GM18517 (cell line): ENCODE data around the gene MRTFA.

Experiments
- ATAC-seq: cut with Tn5 transposase; IDR thresholded peaks from one replicate; pipeline ENCODE4 v1.9.1; 2021; ENCODE audit warnings: mild to moderate bottlenecking, moderate library complexity; ENCODE audit not compliant: unreplicated experiment

MRTFA gene

DNA sequence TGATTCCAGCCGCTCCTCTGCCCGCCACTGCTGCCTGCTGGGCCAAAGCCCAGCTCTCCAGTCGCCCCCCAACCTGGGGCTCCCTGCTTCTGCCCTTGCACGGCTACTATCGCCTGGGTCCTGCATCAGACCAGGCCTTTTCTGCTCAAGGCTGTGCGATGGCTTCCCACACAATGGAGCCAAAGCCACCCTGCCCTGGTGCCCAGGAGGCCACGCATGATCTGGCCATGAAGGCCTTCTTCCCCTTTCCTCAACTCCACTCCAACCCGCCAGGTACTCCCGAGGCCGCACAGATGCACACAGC, 220.3 kb downstream of the MRTFA start:
- ATAC-seq, result no peak

DNA sequence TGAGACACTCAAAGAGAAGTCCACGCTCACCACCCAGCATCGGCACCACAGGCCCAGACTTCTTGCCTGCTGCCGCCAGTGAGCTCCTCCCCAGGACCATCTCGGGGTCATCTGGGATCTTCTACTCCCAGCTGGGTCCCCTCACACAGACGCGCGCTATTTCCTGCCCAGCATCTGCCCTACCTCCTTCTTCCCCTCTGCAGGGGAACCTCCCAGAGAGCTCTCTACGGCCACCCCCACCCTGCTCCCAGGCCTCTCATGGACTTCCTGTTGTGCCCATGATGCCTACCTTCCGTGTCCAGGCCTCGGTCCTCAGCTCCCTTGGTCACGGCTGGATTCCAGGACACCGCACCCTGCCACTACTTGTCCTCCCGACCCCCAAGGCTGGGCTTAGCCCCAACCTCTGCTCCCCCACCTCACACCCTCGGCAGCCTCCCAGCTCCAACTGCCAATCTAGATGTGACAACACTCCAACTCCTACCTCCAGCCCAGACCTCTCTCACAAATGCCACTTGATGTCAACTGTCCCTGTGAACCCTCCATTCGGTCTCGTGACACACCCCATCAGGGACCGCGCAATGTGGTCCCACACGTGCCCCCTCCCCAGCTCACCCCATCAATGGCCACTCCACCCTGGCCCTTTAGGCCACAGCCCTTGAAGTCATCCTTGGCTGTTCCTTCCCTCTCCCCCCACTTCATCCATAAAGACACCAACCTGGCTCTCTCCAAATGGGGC, 220.8 kb downstream of the MRTFA start:
- no peak for ATAC-seq

DNA sequence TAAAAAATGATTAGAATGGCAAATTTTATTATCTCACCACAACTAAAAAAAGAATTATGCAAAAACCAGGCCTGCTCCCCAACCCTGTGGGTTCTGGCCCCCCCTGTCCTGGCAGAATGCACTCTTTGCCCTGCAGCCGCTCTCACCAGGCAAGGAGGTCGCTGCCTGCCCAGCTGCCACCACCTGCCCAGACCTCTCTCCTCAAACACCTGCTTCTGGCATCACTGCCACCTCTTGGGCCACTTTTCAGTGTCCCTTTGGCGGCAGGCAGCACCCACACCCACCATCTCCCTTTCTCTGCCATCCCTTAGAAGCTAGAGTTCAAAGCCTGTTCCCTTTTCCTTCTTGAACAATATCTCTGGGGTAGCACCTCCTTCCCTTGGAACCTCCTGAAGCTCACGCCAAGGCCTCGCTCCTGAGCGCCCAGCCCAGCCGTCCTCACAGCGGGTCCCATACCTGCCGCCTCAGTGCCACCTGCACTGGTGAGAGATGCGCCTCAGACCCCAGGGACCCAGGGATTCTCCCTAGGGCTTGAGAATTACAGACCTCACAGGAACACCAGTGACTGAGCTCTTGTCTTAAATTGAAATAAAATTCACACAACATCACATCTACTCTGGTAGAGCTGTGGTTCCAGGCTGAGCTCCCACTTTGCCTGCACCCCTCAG, 221.5 kb downstream of the MRTFA start:
- no peak for ATAC-seq

DNA sequence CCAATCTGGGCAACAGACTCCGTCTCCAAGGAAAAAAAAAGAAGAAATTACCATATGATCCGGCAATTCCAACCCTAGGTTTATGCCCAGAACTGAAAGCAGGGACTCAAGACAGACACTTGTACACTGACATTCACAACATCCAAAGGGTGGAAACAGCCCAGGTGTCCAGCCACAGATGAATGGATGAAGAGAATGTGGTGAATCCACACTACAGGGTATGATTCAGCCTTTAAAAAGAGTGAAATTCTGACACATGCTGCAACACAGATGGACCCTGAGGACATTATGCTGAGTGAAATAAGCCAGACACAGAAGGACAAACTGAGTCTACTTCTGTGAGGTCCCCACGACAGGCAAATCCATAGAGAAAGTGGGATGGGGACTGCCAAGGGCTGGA, 222.2 kb downstream of the MRTFA start:
- no peak for ATAC-seq

DNA sequence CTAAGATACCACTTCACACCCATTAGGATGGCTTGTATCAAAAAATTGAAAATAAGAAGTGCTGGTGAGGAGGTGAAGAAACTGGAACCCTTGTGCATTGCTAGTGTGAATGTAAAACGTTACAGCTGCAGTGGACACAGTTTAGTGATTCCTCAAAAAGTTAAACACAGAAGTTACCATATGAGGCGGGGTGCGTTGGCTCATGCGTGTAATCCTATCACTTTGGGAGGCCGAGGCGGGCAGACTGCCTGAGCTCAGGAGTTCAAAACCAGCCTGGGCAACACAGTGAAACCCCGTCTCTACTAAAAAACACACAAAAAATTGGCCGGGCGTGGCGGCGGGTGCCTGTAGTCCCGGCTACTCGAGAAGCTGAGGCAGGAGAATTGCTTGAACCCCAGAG, 222.6 kb downstream of the MRTFA start:
- ATAC-seq, result no peak

DNA sequence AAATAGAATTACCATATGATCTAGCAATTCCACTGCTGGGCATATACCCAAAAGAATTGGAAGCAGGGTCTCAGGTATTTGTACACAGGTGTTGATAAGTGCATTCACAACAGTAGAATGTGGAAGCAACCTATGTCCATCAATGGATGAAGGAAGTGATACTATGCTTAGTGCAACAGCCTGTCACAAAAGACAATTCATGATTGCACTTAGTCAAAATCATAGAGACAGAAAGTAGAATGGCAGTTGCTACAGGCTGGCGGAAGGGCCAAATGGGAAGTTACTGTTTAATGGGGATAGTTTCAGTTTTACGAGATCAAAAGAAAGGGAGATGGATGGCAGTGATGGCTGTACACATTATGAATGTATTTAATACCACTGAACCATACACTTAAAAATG, 224.1 kb downstream of the MRTFA start:
- peak; percentile 59 for ATAC-seq

DNA sequence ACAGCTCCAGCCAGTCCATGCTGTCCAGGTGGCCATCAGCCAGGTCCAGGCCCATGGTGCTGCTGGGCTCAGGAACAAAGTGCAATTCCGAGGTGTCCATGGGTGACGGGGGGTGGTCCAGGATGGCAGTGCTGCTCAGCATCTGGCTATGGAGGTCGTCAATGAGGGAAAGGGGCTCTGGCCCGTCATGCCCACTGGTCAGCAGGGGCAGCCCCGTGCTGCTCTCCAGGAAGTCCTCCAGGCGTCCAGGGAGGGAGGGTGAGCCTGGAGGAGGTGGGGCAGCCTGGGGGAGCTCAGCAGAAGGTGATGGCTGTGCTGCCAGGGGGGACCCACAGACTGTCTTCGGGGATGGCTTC, 225.0 kb downstream of the MRTFA start:
- ATAC-seq, result no peak

DNA sequence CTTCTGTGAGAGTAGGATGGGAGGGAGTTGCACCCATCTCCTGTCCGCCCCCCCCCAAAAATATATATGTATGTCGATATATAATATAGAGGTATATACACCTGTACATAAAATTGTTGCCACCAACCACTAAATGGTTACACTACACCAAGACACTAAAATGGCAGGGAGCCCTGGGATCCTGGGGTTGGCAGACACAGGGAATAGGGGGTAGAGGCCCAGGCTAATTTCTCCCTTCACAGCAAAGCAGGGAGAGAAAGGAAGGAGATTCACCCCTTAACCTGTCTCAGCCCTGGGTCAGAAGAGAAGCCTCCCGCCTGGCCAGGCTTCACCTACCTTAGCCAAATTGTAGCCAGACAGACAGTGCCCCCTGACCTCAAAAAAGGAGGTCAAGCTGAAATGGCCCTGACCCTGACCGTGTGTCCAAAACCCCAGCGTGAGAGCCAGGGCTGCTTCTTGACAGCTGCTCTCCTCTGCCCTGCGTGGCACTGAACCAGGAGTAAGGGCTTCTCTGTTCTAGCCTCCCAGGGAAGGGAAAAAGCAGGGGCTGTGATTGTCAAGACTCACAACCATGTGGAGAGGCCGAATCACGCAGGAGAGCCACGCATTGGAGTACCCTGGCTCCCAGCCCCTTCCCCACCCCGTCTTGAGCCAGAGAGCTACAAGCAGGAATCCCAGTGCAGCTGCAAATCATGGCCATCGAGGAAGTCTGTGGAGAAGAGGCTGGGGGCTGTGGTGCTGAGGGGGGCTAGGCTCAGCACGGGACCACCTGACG, 225.6 kb downstream of the MRTFA start:
- no peak for ATAC-seq

DNA sequence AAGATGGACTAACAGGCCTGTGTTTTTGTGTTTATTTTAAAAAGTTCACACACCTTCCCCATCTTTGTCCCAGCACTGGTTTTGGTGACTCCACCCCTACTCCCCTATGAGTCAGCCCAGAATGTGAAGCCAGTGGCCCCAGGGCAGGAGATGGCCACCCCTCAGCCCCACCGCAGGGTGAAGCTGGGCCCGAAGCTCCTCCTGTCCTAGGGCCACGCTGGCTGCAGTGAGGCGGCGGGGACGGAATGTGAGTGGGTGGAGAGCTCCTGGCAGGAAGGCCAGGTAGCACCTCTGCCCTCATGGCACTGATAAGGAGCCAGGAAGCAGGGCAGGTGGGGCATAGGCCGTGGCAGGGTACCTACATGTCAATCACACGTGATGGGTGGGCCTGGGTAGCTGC, 226.2 kb downstream of the MRTFA start:
- ATAC-seq, result no peak

DNA sequence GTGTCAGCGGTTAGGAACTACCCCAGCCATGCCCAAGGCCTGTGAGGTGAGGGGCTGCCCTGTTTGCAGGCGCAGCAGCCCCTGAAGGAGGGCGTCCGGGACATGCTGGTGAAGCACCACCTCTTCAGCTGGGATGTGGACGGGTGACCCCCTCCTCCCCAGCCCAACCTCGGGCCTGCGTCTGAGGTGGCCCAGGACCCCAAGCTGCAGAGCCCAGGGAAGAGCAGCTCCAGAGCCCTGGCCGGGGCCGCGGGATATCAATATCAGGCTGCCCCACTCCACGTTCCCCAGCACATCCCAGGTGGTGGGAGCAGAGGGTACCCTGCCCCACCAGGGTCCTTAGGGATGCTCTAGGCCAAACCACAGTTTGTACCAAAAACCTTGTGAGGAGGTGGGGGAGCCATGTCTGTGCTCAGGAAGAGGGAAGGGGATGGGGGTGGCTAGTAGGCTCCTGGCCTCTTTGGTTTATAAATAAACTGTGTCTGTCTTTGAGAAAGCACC, 226.9 kb downstream of the MRTFA start:
- ATAC-seq, result no peak

DNA sequence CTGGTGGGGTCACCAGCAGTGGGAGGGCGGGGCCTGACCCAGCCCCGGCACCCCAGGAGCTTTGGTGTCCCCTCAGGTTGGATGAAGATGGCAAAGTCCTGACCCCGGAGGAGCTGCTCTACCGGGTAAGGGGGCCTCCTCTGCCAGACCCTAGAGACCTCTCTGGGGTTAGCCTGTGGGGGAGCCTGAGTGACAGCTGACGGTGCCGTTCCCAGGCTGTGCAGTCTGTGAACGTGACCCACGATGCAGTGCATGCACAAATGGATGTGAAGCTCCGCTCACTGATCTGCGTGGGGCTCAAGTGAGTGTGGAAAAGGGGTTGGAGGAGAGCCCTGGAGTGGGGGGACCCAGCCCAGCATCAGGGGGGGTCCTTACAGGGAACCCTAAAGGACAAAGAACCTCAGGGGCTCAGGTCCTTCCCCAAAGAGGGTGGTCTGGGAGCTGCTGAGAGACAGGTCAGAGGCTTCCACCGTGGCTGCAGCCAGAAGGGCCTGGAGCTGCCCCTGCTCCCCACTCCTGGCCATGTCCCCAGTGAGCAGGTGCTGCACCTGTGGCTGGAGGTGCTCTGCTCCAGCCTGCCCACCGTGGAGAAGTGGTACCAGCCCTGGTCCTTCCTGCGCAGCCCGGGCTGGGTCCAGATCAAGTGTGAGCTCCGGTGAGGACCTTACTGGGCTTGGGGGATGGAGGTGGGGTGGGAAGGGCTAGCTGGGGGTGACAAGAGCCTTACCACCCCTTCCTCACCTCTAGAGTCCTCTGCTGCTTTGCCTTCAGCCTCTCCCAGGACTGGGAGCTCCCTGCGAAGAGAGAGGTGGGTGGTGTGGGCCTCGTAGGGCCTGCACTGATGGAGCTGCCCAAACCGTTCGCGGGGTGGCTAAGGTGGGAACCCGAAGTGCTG, 227.6 kb downstream of the MRTFA start:
- ATAC-seq, result no peak

DNA sequence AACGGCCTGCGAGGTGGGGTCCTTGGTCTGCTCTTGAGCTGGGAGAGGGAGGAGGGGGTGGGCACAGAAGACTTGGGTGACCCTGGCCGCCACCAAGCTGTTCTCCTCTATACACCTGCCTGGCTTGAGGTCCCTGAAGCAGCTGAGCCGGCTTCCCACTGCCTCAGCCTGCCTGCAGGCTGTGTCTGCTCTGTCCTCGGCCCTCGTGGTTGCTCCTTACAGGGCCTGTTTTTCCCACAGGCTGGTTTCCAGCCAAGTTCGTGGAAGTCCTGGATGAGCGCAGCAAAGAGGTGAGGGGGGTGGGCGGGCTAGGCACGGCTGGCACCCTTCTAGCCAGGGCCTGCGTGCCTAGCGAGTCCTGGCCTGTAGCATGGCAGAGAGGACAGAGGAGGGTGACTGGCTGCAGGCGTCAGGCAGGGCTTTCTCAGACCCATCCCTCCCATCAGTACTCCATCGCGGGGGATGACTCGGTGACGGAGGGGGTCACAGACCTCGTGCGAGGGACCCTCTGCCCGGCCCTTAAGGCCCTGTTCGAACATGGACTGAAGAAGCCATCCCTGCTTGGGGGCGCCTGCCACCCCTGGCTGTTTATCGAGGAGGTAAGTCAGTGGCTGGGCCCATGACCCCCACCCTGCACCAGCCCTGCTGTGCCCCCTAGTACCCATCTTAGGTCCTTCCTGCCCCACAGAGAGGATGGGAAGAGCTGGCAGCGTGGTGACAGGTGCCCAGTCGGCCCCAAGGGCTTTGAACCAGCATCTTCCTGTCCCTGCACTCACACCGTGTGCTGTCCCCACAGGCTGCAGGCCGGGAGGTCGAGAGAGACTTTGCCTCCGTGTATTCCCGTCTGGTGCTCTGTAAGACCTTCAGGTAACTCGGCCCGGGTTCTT, 228.4 kb downstream of the MRTFA start:
- ATAC-seq, result no peak

DNA sequence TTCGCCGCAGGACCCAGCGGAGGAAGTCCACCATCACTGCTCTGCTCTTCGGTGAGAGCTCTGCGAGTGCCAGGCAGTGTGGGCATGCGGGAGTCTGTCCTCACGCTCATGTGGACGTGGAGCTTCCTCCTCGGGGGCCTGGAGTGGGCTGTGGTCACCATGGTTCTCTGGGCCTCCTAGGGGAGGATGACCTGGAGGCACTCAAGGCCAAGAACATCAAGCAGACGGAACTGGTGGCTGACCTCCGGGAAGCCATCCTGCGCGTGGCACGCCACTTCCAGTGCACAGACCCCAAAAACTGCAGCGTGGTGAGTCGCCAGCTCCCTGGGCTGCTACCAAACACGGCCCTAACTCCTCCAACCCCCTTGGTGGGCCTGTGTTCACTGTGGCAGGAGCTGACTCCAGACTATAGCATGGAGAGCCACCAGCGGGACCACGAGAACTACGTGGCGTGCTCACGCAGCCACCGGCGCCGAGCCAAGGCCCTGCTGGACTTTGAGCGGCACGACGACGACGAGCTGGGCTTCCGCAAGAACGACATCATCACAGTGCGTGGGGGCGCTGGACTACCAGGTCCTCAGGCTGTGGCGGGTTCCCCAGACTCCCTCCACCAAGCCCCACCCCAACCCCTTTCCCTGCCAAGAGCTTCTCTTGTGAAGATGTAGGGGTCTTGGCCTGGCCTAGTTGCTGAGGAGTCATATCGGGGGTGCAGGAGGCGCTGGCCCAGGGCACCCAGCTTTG, 229.3 kb downstream of the MRTFA start:
- ATAC-seq, result no peak

DNA sequence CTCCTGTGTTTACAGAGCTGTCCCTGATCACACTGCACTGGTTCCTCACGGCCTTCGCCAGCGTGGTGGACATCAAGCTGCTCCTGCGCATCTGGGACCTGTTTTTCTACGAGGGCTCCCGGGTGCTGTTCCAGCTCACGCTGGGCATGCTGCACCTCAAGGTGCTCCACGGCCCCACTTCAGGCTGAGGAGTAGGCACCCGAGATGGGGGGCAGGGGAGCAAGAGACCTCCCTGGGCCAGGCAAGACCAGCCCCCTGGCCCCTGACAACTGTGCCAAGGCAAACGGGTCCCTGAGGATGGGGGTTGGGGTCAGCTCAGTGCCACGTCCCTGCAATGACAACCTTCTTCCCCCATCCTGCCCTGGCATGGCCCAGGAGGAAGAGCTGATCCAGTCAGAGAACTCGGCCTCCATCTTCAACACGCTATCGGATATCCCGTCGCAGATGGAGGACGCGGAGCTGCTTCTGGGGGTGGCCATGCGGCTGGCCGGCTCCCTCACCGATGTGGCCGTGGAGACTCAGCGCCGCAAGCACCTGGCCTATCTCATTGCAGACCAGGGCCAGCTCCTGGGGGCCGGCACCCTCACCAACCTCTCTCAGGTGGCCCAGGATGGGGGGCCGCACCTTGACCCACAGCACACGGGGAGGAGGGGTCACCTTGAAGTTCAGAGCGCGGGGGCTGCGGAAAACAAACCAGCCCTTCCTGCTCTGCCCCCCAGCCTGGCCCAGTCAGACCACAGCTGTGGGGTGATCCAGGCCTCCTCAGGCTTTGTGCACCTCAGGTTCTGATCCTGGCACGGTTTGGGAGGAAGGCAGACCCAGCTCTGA, 230.2 kb downstream of the MRTFA start:
- ATAC-seq, result no peak

DNA sequence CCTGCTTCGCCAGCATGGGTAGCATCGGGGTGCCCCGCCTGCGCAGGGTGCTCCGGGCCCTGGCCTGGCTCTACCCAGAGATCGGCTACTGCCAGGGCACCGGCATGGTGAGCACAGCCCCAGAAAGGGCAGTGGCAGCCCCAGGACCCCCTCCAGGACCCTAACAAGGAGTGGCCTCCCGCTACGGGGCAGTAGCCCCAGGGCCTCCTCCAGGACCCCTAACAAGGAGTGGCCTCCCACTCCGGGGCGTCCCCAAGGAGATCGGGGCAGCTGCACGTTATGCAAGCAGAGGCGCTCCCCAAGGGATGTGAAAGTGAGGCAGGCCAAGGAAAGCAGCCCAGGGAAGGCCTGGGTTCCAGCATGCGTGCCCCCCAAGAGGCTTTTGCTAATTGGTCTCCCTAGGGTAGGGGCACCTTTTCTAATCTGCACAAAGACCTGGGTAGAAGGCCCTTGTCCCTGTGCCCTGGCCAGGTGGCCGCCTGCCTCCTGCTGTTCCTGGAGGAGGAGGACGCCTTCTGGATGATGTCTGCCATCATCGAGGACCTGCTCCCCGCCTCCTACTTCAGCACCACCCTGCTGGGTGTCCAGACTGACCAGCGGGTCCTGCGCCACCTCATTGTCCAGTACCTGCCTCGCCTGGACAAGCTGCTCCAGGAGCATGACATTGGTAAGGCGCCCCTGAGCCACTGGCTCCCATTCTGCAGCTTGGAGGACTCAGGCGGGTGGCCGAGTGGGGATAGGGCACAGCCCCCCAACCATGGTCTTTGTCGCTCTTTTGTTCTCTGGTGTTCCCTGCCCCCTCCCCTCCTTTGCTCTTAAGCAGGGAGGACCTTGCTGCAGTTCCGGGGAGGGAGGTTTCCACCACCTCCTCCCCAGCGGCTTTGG, 231.1 kb downstream of the MRTFA start:
- ATAC-seq, result no peak

DNA sequence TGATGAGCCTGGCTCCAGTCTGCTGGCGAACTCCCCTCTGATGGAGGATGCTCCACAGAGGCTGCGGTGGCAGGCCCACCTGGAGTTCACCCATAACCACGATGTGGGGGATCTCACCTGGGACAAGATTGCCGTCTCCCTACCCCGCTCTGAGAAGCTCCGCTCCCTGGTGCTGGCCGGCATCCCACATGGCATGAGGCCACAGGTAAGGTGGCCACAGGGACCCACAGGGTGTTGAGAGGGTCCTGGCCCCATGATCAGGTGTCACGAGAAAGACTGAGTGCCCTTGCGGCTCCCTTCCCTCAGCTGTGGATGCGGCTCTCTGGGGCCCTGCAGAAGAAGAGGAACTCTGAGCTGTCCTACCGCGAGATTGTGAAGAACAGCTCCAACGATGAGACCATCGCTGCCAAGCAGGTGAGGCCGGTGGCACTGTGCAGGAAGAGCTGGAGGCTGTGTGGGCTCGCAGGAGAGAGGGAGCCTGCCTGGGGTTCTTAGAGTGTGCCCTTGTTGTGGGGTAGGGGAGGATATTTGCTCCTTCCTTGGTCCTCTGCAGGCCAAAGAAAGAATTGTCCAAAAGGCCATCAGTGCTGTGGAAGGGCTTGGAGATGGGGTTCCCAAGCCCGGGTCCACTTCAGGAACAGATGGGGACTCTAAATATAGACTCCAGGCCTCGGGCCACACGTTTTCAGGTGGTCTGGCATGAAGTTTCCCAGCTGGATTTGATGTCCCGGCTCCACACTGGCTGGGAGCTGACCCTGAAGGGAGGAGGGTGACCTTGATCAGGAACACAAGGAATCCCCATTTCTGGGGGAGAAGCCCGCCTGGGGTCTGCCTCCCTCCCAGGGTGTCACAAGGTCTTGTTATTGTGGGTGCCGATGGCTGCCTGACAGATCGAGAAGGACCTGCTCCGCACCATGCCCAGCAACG, 232.0 kb downstream of the MRTFA start:
- no peak for ATAC-seq
